Heart left ventricle (tissue), 16 donors: Measurements from ENCODE around the gene CCDC93. TPM values are rescaled to one million over a fixed set of nuclear protein-coding genes. Genes with fewer than 3 reads are reported as not detected.

Experiments
- ATAC-seq, 4 donors: fragments of 200-7000 bp; cut with Tn5 transposase; one replicate each; pipeline ENCODE4 v1.9.1; 2020 to 2022; ENCODE audit warnings: moderate library complexity in 4 of 4, mild to moderate bottlenecking in 3 of 4, moderate number of reproducible peaks in 1 of 4
- DNase-seq, 5 donors: peaks; one replicate each; pipeline ENCODE4 v3.0.0-alpha.2; 2020
- H3K27ac ChIP-seq, 12 donors: fragments of 200-600 bp; sonication (generic) in 4 of 12; one replicate each; pipeline versions ENCODE4 v1.5.0 to v1.8.0; 2016 to 2022; ENCODE audit warnings: mild to moderate bottlenecking in 2 of 12
- H3K27me3 ChIP-seq, 9 donors: fragments of 200-600 bp; sonication (generic) in 2 of 9; one replicate each; pipeline versions ENCODE4 v1.5.1 to v1.8.0; 2016 to 2022; ENCODE audit warnings: mild to moderate bottlenecking in 3 of 9
- H3K36me3 ChIP-seq, 9 donors: fragments of 200-600 bp; sonication (generic) in 2 of 9; one replicate each; pipeline versions ENCODE4 v1.5.0 to v1.8.0; 2018 to 2022; ENCODE audit warnings: mild to moderate bottlenecking in 2 of 9
- H3K4me1 ChIP-seq, 12 donors: fragments of 200-600 bp; sonication (generic) in 4 of 12; one replicate each; pipeline versions ENCODE4 v1.5.0 to v1.8.0; 2016 to 2022; ENCODE audit warnings: mild to moderate bottlenecking in 3 of 12
- H3K4me3 ChIP-seq, 12 donors: fragments of 200-600 bp; sonication (generic) in 4 of 12; one replicate each; pipeline versions ENCODE4 v1.5.0 to v1.8.0; 2017 to 2022; ENCODE audit warnings: mild to moderate bottlenecking in 9 of 12, moderate library complexity in 4 of 12
- H3K9me3 ChIP-seq, 12 donors: fragments of 200-600 bp; sonication (generic) in 4 of 12; one replicate each; pipeline versions ENCODE4 v1.5.0 to v1.8.0; 2016 to 2022; ENCODE audit warnings: mild to moderate bottlenecking in 1 of 12
- CTCF ChIP-seq, 12 donors: fragments of 200-600 bp; sonication (generic) in 4 of 12; IDR thresholded peaks; one replicate each; pipeline versions ENCODE4 v1.5.0 to v1.8.0; 2018 to 2022; ENCODE audit warnings: antibody characterized with exemption in 12 of 12, mild to moderate bottlenecking in 5 of 12
- POLR2A ChIP-seq, 2 donors: fragments of 450-650 bp; IDR thresholded peaks; one replicate each; pipeline ENCODE4 v1.6.1; 2017; ENCODE audit warnings: antibody characterized with exemption in 2 of 2, mild to moderate bottlenecking in 2 of 2, moderate library complexity in 2 of 2
- WGBS, 4 donors: extraction: QIAGEN DNeasy Blood & Tissue Kit in 2 of 4; methylation state at CpG; one replicate each; pipeline versions ENCODE4 v1.1.5 to v1.1.7; 2013 to 2018; 5-methylcytosine and 5-hydroxymethylcytosine counted together
- intact Hi-C, 10 donors: fragments of 100-400 bp; cut with DNase I; formaldehyde crosslinking; loops; one replicate each; pipeline versions ENCODE4 v1.11.1 to v1.14.2; 2022
- polyA plus RNA-seq, 2 donors: library from polyadenylated mRNA; stranded (reverse); fragments of 200-250 nt; gene quantifications; one replicate each; pipeline ENCODE4 v1.2.3, GENCODE V29; 2013
- total RNA-seq, 9 donors: library from RNA; depleted of rRNA in 2 of 9; stranded (reverse); fragments of >200 nt in 2 of 9; fragmentation: NEBNext Ultra II Directional in 3 of 9; extraction: Animal tissue kit (Norgen Biotek cat#: 25700) in 3 of 9; gene quantifications; one replicate each; pipeline versions ENCODE4 v1.1.0 to v1.2.4, GENCODE V29; 2016 to 2023
- donor health status: ischemic (EF 13 %, LVEDD 7.1; RV severe dilation, severe dysfunction).
- donor health status: healthy with polysubstance abuse.
- donor health status: DM: no; HTN: yes; CAD: no.
- donor health status: DM: no; HTN: no; CAD: no.
- donor health status: ischemic (EF 25% LVEDD 6.9; RV normal size, moderate dysfunction).
- donor health status: ischemic (EF 25% LVEDD 5.7; RV mildly dilated, moderate dysfunction).
- donor health status: healthy.
- donor health status: DM: yes; HTN: yes; CAD: no.
- donor health status: ischemic (EF 35%, LVEDD 5.7; RV mildly dilated, moderate dysfunction).
- donor health status: nonischemic (EF 11% LVEDD 7.7; RV severe dilation, severe dysfunction).
- donor health status: DM: yes; HTN: yes; CAD: no.
- donor health status: PGD.
- donor health status: ischemic (EF 29% LVEDD 5.4; RV normal size, mild dysfunction).
- donor health status: nonischemic (EF 23%, LVEDD 6.1; RV moderate dilation, normal function).

CCDC93 gene
- total and polyA plus RNA-seq, 11 donors: 11.0 to 47.6 (median 31.8) TPM

- no peaks in the 10 kb centered on the region for H3K9me3 ChIP-seq
- H3K36me3 ChIP-seq: peaks cover 0 to 93% (median 75%) of the 10 kb centered on the region in 9 donors
- no peak overlapping the region for H3K27ac ChIP-seq
- H3K27me3 ChIP-seq: no peaks in the 10 kb centered on the region
- H3K4me3 ChIP-seq: no peak overlapping the region
- TF ChIP-seq POLR2A (IDR thresholded peaks at IDR 0.05) (no peak), CTCF (IDR thresholded peaks at IDR 0.05) (no peak)
- no peak for DNase-seq
- WGBS, 4 donors: 88 to 95% (median 92%) methylated on average over 5 of the region's 5 CpGs
- intact Hi-C loops: no loop called here
- peaks cover 0 to 30% (median 5%) of the 10 kb centered on the region in 12 donors for H3K4me1 ChIP-seq
- ATAC-seq: no peak
These were observed 31.4 kb downstream of the CCDC93 start for GRCh38 chr2:117982376-117983033.

- Histone ChIP-seq H3K27me3 (no peaks in the 10 kb centered on the region), H3K9me3 (no peaks in the 10 kb centered on the region), H3K36me3 (peaks cover 0 to 93% (median 80%) of the 10 kb centered on the region in 9 donors), H3K4me3 (no peak overlapping the region), H3K27ac (no peak overlapping the region), H3K4me1 (peaks cover 0 to 25% (median 5%) of the 10 kb centered on the region in 12 donors)
- WGBS, 4 donors: 90 to 94% (median 91%) methylated on average over 1 of the region's 1 CpG
- ATAC-seq: no peak
- no peak for TF ChIP-seq POLR2A (IDR thresholded peaks at IDR 0.05)
- TF ChIP-seq CTCF (IDR thresholded peaks at IDR 0.05): no peak
- DNase-seq: no peak
- intact Hi-C loops: no loop called here
These were observed 32.1 kb downstream of the CCDC93 start for GRCh38 chr2:117981810-117982209.

- H3K36me3 ChIP-seq: peaks cover 0 to 88% (median 78%) of the 10 kb centered on the region in 9 donors
- H3K4me3 ChIP-seq: no peak overlapping the region
- H3K27ac ChIP-seq: peak overlapping the region in 6 of 12 donors; percentile 3 to 59 (median 30)
- ATAC-seq (peak in 3 of 4 donors; percentile 30 to 89 (median 69)), DNase-seq (no peak)
- no peaks in the 10 kb centered on the region for H3K27me3 ChIP-seq
- no peaks in the 10 kb centered on the region for H3K9me3 ChIP-seq
- WGBS, 4 donors: 93 to 99% (median 95%) methylated on average over 5 of the region's 5 CpGs
- intact Hi-C loops: no loop called here
- no peak for TF ChIP-seq CTCF (IDR thresholded peaks at IDR 0.05)
- no peak for TF ChIP-seq POLR2A (IDR thresholded peaks at IDR 0.05)
- H3K4me1 ChIP-seq: peaks cover 0 to 25% (median 5%) of the 10 kb centered on the region in 12 donors
These were observed 32.8 kb downstream of the CCDC93 start for GRCh38 chr2:117980783-117981676.
